HG03108 (cell line): ENCODE results near the gene KLHL14.
A peak's percentile ranks its signal among the peaks of the same experiment; 100 is the strongest.

ENCODE experiments used
- ATAC-seq: cut with Tn5 transposase; IDR thresholded peaks from one replicate; pipeline ENCODE4 v1.9.1; 2021; ENCODE audit warnings: moderate library complexity; ENCODE audit not compliant: unreplicated experiment

KLHL14 gene

DNA sequence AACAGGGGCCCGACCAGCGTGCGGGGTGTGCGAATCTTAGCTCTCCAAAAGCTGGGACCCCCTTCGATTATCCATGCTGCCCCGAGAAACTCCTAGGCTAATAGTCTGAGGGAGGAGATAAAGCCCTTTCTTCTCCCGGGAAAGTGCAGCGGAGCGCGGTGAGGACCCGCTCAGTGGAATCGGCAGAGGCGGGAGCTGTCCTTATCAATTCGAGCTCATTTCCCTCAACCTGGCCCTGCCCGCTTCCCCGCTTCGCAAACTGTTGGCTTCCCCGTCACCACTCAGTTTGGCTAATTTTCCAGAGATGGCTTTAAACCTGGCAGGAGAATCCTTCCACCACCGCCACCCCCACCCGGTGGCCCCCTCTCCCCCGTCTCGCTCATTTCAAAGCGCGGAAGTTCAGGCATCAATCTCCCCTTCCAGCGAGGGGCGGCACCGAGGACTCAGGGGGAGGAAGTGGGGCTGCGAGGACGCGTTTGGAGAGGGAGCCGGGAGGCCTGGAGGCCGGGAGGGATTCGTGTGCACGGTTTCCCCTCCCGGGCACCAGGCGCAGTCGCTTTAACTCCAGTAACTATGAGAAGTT lies 1.6 kb downstream of the KLHL14 start:
- ATAC-seq, result no peak

DNA sequence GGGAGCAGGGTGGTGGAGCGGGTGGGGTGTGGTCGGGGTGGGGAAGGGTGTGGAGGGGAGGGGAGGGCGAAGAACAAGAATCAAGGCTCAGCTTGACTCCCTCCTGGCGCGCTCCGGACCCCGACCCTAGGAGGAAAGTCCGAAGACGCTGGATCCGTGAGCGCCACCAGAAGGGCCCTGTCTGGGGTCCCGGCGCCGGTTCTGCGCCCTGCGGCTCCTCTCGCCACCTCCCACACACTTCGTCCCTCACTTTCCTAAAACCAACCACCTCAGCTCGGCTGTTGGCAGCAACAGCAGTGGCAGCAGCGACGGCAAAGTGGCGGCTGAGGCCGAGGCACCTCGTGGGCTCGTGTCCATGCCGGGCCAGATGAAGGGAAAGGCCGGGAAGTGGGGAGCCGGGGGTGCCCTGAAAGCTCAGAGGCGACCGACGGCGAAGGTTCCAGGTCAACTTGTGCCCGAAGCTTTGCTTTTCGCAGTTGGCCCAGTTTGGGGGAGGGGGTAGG lies 2.1 kb downstream of the KLHL14 start:
- ATAC-seq, result no peak

DNA sequence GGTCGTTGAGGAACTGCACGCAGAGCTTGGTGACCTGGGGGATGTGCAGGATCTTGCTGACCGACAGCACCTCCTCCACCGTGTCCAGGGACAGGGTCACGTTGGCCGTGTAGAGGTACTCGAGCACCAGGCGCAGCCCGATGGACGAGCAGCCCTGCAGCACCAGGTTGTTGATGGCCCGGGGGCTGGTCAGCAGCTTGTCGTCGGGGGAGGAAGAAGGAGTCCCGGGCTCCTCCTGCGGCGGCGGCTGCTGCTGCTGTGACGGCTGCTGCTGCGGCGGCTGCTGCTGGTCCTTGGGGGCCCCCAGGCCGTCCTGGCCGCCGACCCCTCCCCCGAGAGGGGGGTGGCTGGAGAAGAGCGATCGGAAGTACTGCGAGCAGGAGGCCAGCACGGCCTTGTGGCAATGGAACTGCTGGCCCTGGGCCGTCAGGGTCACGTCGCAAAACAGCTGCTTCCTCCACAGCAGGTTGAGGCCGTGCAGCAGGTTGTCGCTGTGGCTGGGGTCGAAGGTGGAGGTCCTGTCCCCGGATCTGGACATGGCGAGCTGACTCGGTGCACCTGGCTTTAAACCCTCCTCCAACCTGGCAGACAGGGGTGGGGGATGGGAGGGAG lies 2.7 kb downstream of the KLHL14 start:
- no peak for ATAC-seq

DNA sequence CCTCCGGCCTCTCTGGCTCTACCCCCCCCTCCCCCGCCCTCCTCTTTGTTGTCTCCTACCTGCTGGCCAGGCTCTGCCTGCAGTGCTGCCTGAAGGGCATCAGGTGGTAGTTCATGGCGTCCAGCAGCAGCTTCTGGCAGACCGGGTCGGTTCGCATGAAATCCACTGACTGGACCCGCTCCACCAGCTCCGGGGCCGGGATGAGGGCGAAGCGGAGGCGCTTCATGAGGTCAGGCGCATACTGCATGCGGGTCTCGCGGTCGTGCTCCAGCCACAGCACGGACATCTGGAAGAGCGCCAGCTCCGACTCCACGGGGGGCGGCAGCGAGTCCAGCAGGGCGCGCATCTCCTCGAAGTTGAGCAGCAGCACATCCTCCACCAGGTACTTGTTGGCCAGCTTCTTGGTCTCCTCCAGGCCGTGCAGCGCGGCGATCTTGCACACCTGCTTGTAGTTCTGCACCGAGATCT lies 3.2 kb downstream of the KLHL14 start:
- no peak for ATAC-seq

DNA sequence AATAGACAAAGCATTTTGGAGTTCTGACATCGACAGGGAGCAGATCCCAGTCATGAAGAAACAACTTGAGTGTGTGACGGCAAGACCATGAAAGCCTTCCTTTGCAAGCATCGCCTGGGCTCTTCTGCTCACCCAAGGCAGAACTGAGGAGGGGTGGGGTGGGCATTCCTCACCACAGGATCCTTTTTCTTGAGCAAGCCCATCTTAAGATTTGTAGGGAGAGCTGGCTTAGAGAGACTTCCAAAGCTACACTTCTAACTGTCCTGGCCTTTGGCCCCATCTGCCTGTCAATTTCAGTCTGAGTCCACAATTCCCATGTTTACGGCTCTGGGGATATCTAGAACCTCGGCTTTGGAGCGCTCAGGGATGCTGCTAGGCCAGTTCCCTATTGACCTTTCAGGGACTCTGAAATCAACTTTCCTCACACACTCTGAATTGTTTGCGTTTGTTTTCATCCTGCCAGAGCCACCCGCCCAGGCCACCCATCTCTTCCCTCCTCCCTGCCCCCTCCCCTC lies 3.7 kb downstream of the KLHL14 start:
- no peak for ATAC-seq

DNA sequence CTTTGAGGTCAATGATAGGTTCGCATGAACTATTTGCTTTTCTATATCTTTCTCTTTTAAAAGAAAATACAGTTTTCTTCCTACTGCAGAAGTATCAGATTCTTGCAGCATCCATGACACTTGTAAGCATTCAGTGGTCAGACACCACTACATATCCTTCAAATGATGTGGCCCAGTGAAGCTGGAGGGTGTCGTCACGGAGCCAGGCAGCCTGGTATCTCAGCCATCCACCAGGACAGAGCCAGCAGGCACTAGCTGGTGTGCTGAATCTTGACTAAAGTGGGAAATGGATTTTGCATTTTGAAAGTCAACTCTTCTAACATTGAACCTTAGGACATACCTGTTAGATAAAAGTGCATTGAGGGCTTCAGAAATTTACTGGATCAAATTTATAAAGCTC lies 5.4 kb downstream of the KLHL14 start:
- ATAC-seq, result no peak

DNA sequence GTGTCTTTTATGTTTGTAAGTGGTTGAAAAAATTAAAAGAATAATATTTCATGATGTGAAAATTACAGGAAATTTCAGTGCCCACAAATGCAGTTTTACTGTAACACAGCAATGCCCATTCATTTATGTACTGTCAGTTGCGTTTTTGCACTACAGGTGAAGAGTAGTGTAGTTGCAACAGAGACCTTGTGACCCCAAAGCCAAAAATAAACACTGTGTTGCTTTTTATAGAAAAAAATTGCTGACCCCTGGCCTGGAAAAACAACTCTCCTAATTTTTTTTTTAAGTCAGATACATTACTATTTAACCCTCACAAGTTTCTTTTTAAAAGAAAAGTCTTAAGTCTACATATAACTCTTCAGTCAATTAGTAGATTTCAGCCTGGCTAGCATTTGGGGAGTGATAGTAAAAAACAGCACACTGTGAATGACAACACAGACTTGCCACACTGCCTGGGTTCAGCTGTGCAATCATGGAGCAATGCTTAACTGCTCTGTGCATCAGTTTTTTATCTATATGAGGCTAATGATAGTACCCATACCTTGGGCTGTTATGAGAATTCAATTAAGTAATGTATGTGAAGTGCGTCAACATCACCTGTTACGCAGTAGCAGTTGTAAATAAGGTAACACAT lies 8.1 kb downstream of the KLHL14 start:
- no peak for ATAC-seq

DNA sequence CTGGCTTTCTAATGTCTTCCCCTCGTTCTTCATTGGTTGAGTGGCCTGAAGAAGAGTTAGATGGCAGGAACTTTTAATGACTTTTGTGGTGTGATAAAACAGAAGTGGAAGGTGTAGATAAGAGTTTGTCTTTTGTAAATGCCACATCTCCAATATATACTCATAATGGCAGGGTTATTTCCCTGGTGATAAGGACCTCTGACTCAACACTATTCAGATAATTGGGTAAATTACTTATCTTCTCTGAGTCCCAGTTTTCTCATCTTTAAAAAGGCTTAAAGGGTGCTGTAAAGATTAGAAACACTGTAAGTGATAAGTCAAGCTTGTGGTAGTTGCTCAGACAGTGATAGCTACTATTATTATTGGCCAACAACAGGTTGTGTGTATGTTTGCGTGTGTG lies 9.5 kb downstream of the KLHL14 start:
- no peak for ATAC-seq

DNA sequence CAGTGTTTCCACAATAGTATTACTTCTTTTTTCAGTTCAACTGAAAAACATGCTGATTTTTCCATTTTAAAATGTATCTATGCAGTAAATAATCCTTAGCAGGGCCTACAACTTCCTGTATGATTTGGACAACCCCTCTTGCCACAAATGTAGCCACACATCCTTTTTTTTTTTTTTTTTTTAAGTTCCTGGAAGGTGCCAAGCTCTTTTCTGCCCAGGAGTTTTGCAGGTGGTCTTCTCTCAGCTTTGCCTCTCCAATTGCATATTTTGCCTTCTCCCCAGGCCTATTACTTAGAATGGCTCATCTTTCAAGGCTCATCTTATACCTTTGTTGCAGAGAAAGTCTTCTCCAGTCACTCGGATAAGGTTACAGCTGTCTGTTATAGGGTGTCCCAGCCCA lies 11.6 kb downstream of the KLHL14 start:
- ATAC-seq, result no peak

DNA sequence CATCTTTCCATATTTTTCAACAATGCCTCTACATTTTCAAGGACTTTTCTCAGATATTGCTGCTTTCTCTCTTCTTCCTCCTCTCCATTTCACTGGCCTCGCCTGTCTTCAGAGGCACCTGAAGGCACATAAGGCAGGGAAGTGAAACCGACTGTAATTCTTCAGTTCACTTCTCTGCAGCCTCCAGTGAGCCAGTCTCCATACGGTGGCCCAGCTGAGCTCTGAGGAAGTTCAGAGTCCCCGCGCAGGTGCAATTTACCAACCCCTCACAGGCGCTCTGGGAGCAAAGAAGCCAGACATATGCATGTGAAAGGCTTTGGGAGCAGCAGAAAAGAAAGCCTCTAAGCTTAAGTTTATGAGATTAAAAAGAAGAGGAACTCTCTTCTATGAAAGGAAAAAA lies 12.4 kb downstream of the KLHL14 start:
- peak; percentile 97 for ATAC-seq

DNA sequence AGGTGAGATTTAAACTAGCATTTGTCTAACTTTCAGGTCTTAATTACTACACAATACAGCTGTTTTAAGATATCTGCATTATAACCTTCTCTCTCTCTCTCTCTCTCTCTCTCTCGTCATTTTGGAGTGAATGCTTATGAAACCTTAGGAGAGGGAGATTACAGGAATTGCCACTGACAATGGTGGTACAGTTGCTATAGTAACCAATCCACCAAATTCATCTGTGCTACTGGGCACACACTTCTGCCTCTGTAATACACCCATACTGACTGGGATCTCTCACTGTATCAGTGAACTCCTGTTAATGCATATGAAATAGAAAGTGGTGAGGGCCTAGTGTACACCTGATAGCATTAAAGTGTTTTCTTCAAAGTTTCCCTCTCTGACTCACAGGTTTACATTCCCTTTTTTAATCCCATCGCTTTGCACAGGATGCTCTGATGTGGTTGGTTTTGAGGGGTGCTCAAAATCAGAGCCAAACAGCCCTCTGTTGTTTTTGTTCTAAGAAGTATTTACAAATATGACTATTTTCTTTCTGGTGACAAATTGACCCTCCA lies 13.1 kb downstream of the KLHL14 start:
- no peak for ATAC-seq

DNA sequence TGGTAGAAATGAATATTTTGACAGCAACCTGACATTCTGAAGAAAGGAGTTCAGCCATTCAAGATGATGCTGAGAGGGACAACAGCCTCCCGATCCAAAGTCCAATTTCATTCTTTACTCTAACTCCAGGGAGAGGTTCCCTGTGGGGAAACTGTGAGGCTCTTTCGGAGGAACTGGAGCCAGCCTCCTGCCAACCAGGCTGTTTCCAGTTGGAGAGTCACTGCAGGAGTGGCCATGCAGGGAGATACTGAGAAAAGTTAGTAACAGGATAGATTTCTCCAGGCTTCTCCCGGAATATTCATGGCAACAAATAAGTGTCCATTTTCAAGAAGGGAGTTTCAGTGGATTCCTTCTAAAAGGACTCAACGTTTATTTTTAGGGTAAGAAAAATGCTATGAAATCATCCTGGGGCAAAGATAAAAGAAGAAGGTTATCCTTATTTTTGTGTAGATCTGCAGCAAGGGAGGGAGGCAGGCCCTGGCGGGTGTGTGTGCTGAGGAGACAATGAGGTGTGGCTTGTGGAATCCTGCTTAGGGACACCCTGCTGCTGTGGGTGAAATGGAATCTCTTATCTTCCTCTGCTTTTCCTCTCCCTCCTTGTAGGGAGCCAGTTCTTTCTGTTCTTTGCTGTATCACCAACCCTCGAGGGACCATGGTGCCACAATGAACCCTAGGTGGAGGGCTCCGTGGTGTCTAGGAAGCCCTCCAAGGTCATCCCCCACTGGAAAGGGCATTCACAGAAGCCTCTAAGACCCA lies 18.1 kb downstream of the KLHL14 start:
- no peak for ATAC-seq

DNA sequence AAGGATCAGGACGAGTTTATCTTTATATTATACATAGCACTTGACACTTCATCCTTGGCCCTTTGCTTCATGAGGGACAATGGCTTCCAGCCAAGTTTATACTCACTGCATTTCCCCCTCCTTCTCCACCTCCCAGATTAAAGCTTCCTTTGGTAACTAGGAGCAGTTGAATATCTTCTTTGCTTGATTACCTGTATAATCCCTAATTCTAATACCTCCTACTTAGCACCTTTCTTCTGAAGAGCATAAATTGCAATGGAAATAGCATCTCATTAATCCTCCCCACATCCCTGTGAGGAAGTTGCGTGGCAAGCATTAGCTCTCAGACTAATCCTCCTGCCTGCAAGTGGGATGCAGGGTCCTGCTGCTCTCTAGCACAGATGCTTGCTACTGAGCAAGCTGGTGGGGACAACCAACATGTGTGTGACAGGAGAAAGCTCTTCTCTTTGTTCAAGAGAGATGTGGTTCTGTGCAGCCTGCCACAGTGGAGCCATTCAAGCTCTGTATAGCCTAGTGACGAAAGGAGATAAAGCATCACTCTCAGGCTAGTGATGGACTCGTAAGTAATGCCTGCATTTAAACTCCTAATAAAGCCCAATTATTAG lies 19.1 kb downstream of the KLHL14 start:
- ATAC-seq, result no peak

DNA sequence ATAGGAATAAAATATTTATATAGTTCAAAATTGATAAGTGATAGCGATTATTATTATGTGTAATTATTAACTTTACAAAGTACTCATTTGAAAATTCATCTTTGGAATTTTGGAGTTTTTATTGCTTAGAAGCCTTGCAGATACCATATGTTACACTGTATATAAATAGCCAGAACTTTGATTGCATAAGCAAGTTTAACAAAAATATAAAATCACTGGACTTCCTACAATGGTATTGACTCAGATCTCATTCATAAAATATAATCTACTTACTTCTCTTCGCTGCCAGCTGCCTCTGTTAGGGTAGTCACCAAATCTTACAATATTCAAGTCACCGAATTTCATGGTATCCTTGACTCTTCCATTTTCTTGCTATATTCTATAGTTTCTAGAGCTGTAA lies 22.5 kb downstream of the KLHL14 start:
- ATAC-seq, result no peak

DNA sequence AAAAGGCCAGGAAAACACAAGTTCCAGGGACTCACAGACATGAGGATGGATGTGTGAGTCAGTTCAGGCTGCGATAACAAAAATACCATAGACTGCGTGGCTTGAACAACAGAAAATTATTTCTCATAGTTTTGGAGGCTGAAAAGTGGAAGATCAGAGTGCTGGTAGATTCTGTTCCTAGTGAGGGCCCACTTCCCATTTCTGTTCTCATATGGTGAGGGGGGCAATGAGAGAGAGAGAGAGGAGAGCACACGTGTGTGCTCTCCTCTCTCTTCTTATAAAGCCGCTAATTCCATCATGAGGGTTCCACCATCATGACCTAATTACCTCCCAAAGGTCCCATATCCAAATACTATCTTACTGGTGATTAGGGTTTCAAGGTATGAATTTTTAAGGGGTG lies 23.0 kb downstream of the KLHL14 start:
- no peak for ATAC-seq

DNA sequence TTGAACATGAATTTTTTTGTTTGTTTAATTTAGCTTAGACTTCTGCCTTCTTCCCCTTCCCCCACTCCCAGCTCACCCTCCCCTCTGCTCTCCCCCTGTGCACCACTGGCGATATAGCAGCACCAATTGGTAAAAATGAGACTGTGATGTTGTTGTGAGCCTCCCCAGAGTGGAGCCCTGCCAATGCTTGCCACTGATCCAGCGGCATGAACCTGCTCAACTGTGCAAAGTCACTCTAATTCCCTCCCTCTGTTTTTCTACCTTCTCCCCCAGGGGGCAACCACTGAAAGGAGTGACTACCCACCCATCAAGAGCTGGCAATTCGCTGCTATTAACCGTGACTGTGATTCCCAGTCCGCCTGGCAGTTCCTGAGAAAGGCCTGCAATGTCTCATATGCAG lies 30.2 kb downstream of the KLHL14 start:
- no peak for ATAC-seq

DNA sequence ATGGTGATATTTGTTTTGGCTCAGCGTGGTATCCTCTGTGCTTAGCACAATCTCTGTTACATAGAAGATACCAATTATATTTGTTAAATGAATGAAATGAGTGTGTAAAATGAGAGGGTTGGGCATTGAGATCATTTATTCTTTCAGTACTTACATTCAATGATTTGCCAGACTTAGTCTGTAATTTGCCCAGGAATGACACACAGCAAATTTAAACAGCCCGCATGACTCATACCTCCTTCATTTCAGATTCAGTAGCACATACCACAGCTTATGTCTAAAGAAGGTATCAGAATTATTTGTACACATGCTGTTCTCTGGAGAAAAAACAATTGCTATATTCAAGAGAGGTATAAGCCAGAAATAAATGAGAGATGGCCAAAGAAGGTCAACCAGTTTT lies 37.0 kb downstream of the KLHL14 start:
- no peak for ATAC-seq

DNA sequence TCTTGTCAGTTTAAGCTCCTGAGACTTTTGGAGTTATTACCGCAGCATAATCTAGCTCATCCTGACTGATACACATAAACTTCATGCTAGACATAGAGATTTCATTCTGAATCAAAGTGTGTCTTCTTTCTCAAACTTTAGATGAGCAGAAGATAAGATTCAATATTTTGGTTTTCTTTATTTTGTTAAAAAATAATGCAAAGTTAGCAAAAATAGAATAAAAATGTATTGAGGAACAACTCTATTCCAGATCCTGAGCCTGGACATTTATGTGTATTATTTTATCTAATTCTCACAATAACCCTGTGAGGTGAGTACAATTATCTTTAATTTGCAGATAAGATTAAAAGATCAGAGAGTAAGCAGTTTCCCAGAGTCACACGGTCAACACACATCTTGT lies 38.4 kb downstream of the KLHL14 start:
- ATAC-seq, result no peak

DNA sequence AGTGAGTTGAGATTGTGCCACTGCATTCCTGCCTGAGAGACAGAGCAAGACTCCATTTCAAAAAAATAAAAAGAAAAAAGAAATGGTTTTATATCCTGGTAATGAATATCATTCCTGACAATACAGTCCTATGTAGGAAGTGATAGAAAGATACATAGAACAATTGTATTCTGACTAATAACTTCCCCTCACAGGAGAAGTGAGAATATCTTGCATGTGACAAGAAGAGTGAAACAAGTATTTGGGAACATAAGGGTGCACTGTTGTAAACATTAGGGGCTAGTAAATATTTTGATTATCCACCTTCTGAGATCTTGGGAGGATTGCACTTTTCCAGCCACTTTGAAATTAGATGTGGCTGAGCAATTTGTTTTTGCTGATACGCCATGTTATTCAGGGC lies 40.7 kb downstream of the KLHL14 start:
- no peak for ATAC-seq

DNA sequence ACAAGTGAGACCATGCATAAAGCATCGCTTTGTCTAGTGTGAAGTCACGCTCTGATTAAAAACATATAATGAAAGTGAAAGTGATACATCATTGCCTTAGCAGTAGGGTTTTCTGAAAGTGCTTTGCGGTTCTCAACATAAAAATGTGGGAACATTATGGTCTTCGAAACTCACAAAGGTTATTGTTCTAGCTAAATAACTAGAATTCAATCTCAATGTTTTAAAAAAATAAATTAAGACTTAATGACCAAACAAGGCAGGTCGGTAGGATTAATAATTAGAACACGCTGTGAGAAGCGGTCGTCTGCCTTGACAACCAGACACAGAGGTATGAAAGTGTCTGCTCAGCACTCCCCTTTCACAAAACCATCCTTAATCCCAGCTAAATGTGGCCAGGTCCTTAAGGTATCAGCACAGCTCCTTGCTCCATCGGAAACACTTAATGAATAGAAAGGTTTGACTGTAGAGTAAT lies 42.2 kb downstream of the KLHL14 start:
- peak; percentile 95 for ATAC-seq

DNA sequence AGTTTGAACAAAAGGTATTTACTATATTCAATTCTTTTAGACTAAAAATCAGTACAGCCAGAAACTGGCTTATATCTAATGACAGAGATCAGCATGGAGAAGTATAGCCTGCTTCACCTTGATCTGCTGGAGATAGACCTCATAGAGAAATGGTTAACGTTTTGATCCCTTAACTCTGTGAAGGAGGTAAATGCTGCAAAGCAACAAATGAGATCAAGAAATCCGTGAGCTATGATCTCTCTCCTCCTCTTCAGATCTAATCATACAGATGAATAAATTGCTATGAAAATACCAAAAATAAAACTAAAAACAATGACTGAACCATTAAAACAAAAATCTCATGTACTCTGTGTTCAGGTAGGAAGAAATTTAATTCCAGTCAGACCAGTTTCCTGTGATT lies 42.8 kb downstream of the KLHL14 start:
- no peak for ATAC-seq
